IMR-90 (cell line): ENCODE results near the gene CRY2. TPM values are rescaled to one million over a fixed set of nuclear protein-coding genes. Genes with fewer than 3 reads are reported as not detected.

Experiments
- ATAC-seq: fragments of 200-7000 bp; cut with Tn5 transposase; 2 replicates; pipeline ENCODE4 v1.9.1; 2020; ENCODE audit warnings: low read depth, mild to moderate bottlenecking, moderate library complexity
- BruUV-seq: library from RNA; stranded (reverse); fragments of 400-500 nt; replicated peaks from 2 replicates; lab custom pipeline; 2021; lab: Mats Ljungman, UMichigan
- CTCF ChIA-PET: fragments of 300-600 bp; formaldehyde crosslinking; extraction: SDS; loops from one replicate; lab custom pipeline; 2021; ENCODE audit warnings: antibody characterized with exemption; lab: Yijun Ruan, JAX
- POLR2A ChIA-PET: fragments of 300-600 bp; sonication (Branson Sonifier 250); formaldehyde crosslinking; loops from one replicate; lab custom pipeline; 2022; ENCODE audit warnings: antibody characterized with exemption; ENCODE audit not compliant: unreplicated experiment; lab: Charles Lee
- DNase-seq: peaks from one replicate; pipeline ENCODE4 v3.0.0; 2013
- H2AFZ ChIP-seq: replicated peaks from 2 replicates; pipeline ENCODE3; 2013; ENCODE audit warnings: low read length, mild to moderate bottlenecking; ENCODE audit not compliant: poor library complexity
- H2AK5ac ChIP-seq: 2 replicates; pipeline ENCODE4 v1.6.1; 2013; ENCODE audit warnings: low read depth, low read length, inconsistent platforms
- H2AK9ac ChIP-seq: replicated peaks from 2 replicates; pipeline ENCODE3; 2013; ENCODE audit warnings: mild to moderate bottlenecking, low read depth, low read length, moderate library complexity; ENCODE audit not compliant: poor library complexity
- H2BK120ac ChIP-seq: 2 replicates; pipeline ENCODE4 v1.6.1; 2013; ENCODE audit warnings: low read depth, low read length, inconsistent platforms
- H2BK15ac ChIP-seq: 3 replicates; pipeline ENCODE4 v1.6.1; 2013; ENCODE audit warnings: low read depth, low read length, inconsistent platforms
- H2BK20ac ChIP-seq: 2 replicates; pipeline ENCODE4 v1.6.1; 2013; ENCODE audit warnings: low read depth, mild to moderate bottlenecking, inconsistent platforms, low read length, moderate library complexity
- H2BK5ac ChIP-seq: 2 replicates; pipeline ENCODE4 v1.6.1; 2013; ENCODE audit warnings: mild to moderate bottlenecking, low read depth, low read length, inconsistent platforms; ENCODE audit not compliant: poor library complexity, severe bottlenecking
- H3K14ac ChIP-seq: replicated peaks from 2 replicates; pipeline ENCODE4 v1.6.1; 2013; ENCODE audit warnings: low read depth, low read length, inconsistent platforms
- H3K18ac ChIP-seq: 2 replicates; pipeline ENCODE4 v1.6.1; 2013; ENCODE audit warnings: low read depth, low read length, control low read depth
- H3K23ac ChIP-seq: 2 replicates; pipeline ENCODE4 v1.6.1; 2013; ENCODE audit warnings: low read depth, low read length, inconsistent platforms
- H3K27ac ChIP-seq: 2 replicates; pipeline ENCODE4 v1.5.1; 2013; ENCODE audit warnings: mild to moderate bottlenecking, control low read depth, low read length; ENCODE audit not compliant: insufficient read depth
- H3K27me3 ChIP-seq: 2 replicates; pipeline ENCODE4 v1.6.1; 2013; ENCODE audit warnings: low read length; ENCODE audit not compliant: control insufficient read depth, insufficient read depth
- H3K36me3 ChIP-seq: 2 replicates; pipeline ENCODE4 v1.6.1; 2013; ENCODE audit warnings: low read length, mixed read lengths; ENCODE audit not compliant: control insufficient read depth, insufficient read depth
- H3K4ac ChIP-seq: 2 replicates; pipeline ENCODE4 v1.6.1; 2013; ENCODE audit warnings: low read depth, low read length, inconsistent platforms
- H3K4me1 ChIP-seq: 2 replicates; pipeline ENCODE4 v1.6.1; 2013; ENCODE audit warnings: low read length, mixed read lengths; ENCODE audit not compliant: control insufficient read depth, insufficient read depth
- H3K4me2 ChIP-seq: 2 replicates; pipeline ENCODE4 v1.6.1; 2013; ENCODE audit warnings: low read depth, mild to moderate bottlenecking, control low read depth, low read length, moderate library complexity
- H3K4me3 ChIP-seq: 2 replicates; pipeline ENCODE4 v1.5.1; 2013; ENCODE audit warnings: low read depth, mild to moderate bottlenecking, control low read depth, low read length, moderate library complexity; ENCODE audit not compliant: insufficient read depth
- H3K56ac ChIP-seq: 2 replicates; pipeline ENCODE4 v1.6.1; 2013; ENCODE audit warnings: low read length, inconsistent platforms; ENCODE audit not compliant: insufficient read depth; ENCODE audit errors: extremely low read depth
- H3K79me1 ChIP-seq, 2 experiments: 2 replicates each; pipeline ENCODE4 v1.6.1; 2013; ENCODE audit warnings: low read length in 2 of 2, inconsistent platforms in 1 of 2, low read depth in 1 of 2
- H3K9ac ChIP-seq: 2 replicates; pipeline ENCODE4 v1.6.1; 2013; ENCODE audit warnings: low read depth, low read length, control low read depth
- H3K9me1 ChIP-seq: 2 replicates; pipeline ENCODE4 v1.6.1; 2013; ENCODE audit warnings: low read length, inconsistent platforms; ENCODE audit not compliant: insufficient read depth
- H3K9me3 ChIP-seq: 2 replicates; pipeline ENCODE4 v1.6.1; 2013; ENCODE audit warnings: low read length; ENCODE audit not compliant: control insufficient read depth, insufficient read depth
- H4K20me1 ChIP-seq: 2 replicates; pipeline ENCODE4 v1.6.1; 2013; ENCODE audit warnings: low read length, inconsistent platforms; ENCODE audit not compliant: insufficient read depth
- H4K5ac ChIP-seq: 2 replicates; pipeline ENCODE4 v1.6.1; 2013; ENCODE audit warnings: mild to moderate bottlenecking, low read depth, low read length, control low read depth
- H4K8ac ChIP-seq, 2 experiments: 2 replicates each; pipeline ENCODE4 v1.6.1; 2013; ENCODE audit warnings: low read depth in 2 of 2, low read length in 2 of 2, control low read depth in 1 of 2, inconsistent platforms in 1 of 2
- H4K91ac ChIP-seq: 2 replicates; pipeline ENCODE4 v1.6.1; 2013; ENCODE audit warnings: low read depth, low read length, inconsistent platforms; ENCODE audit not compliant: insufficient read depth
- BHLHE40 ChIP-seq: fragments of 150-350 bp; IDR thresholded peaks from 2 replicates; pipeline ENCODE4 v1.6.1; 2016; ENCODE audit warnings: mild to moderate bottlenecking, low read depth, low read length
- CEBPB ChIP-seq: IDR thresholded peaks from 2 replicates; pipeline ENCODE4 v1.6.1; 2012; ENCODE audit warnings: low read depth, low read length, improper control_type of control experiment
- CHD1 ChIP-seq: IDR thresholded peaks from 2 replicates; pipeline ENCODE4 v1.6.1; 2012; ENCODE audit warnings: low read depth, low read length, improper control_type of control experiment
- ELK1 ChIP-seq: fragments of 150-350 bp; IDR thresholded peaks from 2 replicates; pipeline ENCODE4 v1.6.1; 2016; ENCODE audit warnings: low read depth, mild to moderate bottlenecking, low read length, moderate library complexity, borderline replicate concordance
- FOS ChIP-seq: fragments of 150-350 bp; IDR thresholded peaks from 2 replicates; pipeline ENCODE4 v1.6.1; 2016; ENCODE audit warnings: low read depth, low read length
- MAFK ChIP-seq: IDR thresholded peaks from 2 replicates; pipeline ENCODE4 v1.6.1; 2012; ENCODE audit warnings: low read depth, low read length, improper control_type of control experiment
- MAZ ChIP-seq: IDR thresholded peaks from 2 replicates; pipeline ENCODE4 v1.6.1; 2012; ENCODE audit warnings: low read depth, mild to moderate bottlenecking, low read length, improper control_type of control experiment, moderate library complexity, borderline replicate concordance
- MXI1 ChIP-seq: IDR thresholded peaks from 2 replicates; pipeline ENCODE4 v1.6.1; 2012; ENCODE audit warnings: low read depth, mild to moderate bottlenecking, low read length, moderate library complexity, borderline replicate concordance
- NFE2L2 ChIP-seq: fragments of 150-350 bp; IDR thresholded peaks from 2 replicates; pipeline ENCODE4 v1.6.1; 2016; ENCODE audit warnings: low read depth, mild to moderate bottlenecking, low read length
- POLR2A ChIP-seq: IDR thresholded peaks from 2 replicates; pipeline ENCODE4 v1.6.1; 2012; ENCODE audit warnings: mild to moderate bottlenecking, low read depth, low read length
- RAD21 ChIP-seq: IDR thresholded peaks from 2 replicates; pipeline ENCODE4 v1.6.1; 2012; ENCODE audit warnings: low read length, improper control_type of control experiment
- RCOR1 ChIP-seq: IDR thresholded peaks from 2 replicates; pipeline ENCODE4 v1.6.1; 2012; ENCODE audit warnings: mild to moderate bottlenecking, low read length, improper control_type of control experiment; ENCODE audit not compliant: insufficient replicate concordance
- RFX5 ChIP-seq: IDR thresholded peaks from 2 replicates; pipeline ENCODE4 v1.8.0; 2012; ENCODE audit warnings: low read depth, mild to moderate bottlenecking, low read length, moderate library complexity
- SMC3 ChIP-seq: fragments of 150-350 bp; IDR thresholded peaks from 2 replicates; pipeline ENCODE4 v1.6.1; 2016; ENCODE audit warnings: low read depth, mild to moderate bottlenecking, antibody characterized with exemption, low read length, moderate library complexity
- USF2 ChIP-seq: fragments of 150-350 bp; IDR thresholded peaks from 2 replicates; pipeline ENCODE4 v1.6.1; 2017; ENCODE audit warnings: mild to moderate bottlenecking, antibody characterized with exemption, low read length, low read depth
- WGBS, 2 experiments: methylation state at CpG; one replicate each; pipeline versions ENCODE4 v1.1.5 to v1.1.7; 2013; ENCODE audit warnings: missing lambda C conversion rate in 2 of 2; ENCODE audit not compliant: insufficient read length in 1 of 2; ENCODE audit errors: extremely low coverage in 2 of 2; 5-methylcytosine and 5-hydroxymethylcytosine counted together
- dilution Hi-C: fragments of 300-500 bp; cut with HindIII; formaldehyde crosslinking; loops from one replicate; pipeline ENCODE4 v1.14.3; 2018; ENCODE audit warnings: low sequenced_read_pairs; ENCODE audit not compliant: unreplicated experiment
- in situ Hi-C: fragments of 300-500 bp; cut with MboI; formaldehyde crosslinking; loops from 3 replicates; pipeline ENCODE4 v1.14.3; 2019; ENCODE audit warnings: low sequenced_read_pairs, inconsistent platforms, mixed read lengths
- intact Hi-C: fragments of 100-400 bp; cut with micrococcal nuclease; formaldehyde crosslinking; loops from 2 replicates; pipeline ENCODE4 v1.10.0; 2022
- polyA plus RNA-seq, 3 experiments: library from polyadenylated mRNA; depleted of rRNA; stranded (reverse); fragments of >200 nt; gene quantifications; 2 replicates each; pipeline ENCODE4 v1.2.3, GENCODE V29; 2012; ENCODE audit warnings: low replicate concordance in 1 of 3
- total RNA-seq: library from RNA; depleted of rRNA; stranded (reverse); fragments of >200 nt; gene quantifications from 2 replicates; pipeline ENCODE4 v1.2.3, GENCODE V29; 2012
- TF ChIP-seq, protein P1 (sequence below): conservative IDR thresholded peaks from 2 replicates; pipeline ENCODE4 v1.5.1; 2012; ENCODE audit warnings: mild to moderate bottlenecking, low read depth, low read length, improper control_type of control experiment

The CRY2 gene
- total and polyA plus RNA-seq, 2 of the 4 experiments (the other 2 are of a cell fraction), result 12.2 to 13.1 TPM

GRCh38 chr11:45926001-45926401 is 78.7 kb downstream of the CRY2 start:
- H2AFZ ChIP-seq, result no peak overlapping the region
- TF ChIP-seq FOS (no peak), CEBPB (no peak), MAFK (no peak), MAZ (no peak), RFX5 (no peak), BHLHE40 (no peak), ELK1 (no peak), MXI1 (no peak), SMC3 (no peak), CHD1 (no peak), RCOR1 (no peak), POLR2A (no peak), RAD21 (no peak), USF2 (no peak), NFE2L2 (no peak)
- TF ChIP-seq, protein P1, sequence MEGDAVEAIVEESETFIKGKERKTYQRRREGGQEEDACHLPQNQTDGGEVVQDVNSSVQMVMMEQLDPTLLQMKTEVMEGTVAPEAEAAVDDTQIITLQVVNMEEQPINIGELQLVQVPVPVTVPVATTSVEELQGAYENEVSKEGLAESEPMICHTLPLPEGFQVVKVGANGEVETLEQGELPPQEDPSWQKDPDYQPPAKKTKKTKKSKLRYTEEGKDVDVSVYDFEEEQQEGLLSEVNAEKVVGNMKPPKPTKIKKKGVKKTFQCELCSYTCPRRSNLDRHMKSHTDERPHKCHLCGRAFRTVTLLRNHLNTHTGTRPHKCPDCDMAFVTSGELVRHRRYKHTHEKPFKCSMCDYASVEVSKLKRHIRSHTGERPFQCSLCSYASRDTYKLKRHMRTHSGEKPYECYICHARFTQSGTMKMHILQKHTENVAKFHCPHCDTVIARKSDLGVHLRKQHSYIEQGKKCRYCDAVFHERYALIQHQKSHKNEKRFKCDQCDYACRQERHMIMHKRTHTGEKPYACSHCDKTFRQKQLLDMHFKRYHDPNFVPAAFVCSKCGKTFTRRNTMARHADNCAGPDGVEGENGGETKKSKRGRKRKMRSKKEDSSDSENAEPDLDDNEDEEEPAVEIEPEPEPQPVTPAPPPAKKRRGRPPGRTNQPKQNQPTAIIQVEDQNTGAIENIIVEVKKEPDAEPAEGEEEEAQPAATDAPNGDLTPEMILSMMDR, result no peak
- H4K91ac ChIP-seq, result no peak overlapping the region
- H2AK5ac ChIP-seq, result no peak overlapping the region
- H3K14ac ChIP-seq, result no peak overlapping the region
- no peak overlapping the region for H3K18ac ChIP-seq
- H2AK9ac ChIP-seq, result no peak overlapping the region
- peaks cover 4% of the 10 kb centered on the region; the same call in 1 of the 2 replicates for H3K36me3 ChIP-seq
- DNase-seq, result no peak
- H3K79me1 ChIP-seq, result no peaks in the 10 kb centered on the region
- H3K23ac ChIP-seq, result no peak overlapping the region
- H3K9me1 ChIP-seq, result no peaks in the 10 kb centered on the region
- H2BK120ac ChIP-seq, result no peak overlapping the region
- no peak overlapping the region for H3K4me3 ChIP-seq
- no peak overlapping the region for H2BK20ac ChIP-seq
- dilution Hi-C loops (no loop called here), in situ Hi-C loops (no loop called here), intact Hi-C loops (no loop called here)
- no peak overlapping the region for H4K8ac ChIP-seq
- H3K56ac ChIP-seq, result no peak overlapping the region
- no peak overlapping the region for H2BK5ac ChIP-seq
- H3K9me3 ChIP-seq, result no peaks in the 10 kb centered on the region
- peaks cover 46% of the 10 kb centered on the region for H3K27me3 ChIP-seq
- CTCF ChIA-PET, result no interaction called here
- H3K4me2 ChIP-seq, result no peak overlapping the region
- no peak overlapping the region for H3K27ac ChIP-seq
- no peak overlapping the region for H3K4ac ChIP-seq
- no TSS peak for BruUV-seq
- POLR2A ChIA-PET, result interaction anchor here (0.6 kb wide), 1 partner anchor 11 kb away, joined by 3 read pairs; no protein-coding TSS in a partner anchor
- H3K9ac ChIP-seq, result no peak overlapping the region
- no peaks in the 10 kb centered on the region; the same call in 1 of the 2 replicates for H3K4me1 ChIP-seq
- WGBS, 2 experiments, result 48% methylated on average over 4 of the region's 12 CpGs; no CpG with 5 or more reads in 1 of the 2 experiments
- ATAC-seq, result no peak
- no peak overlapping the region for H4K5ac ChIP-seq
- no peak overlapping the region for H2BK15ac ChIP-seq
- peaks cover 7% of the 10 kb centered on the region for H4K20me1 ChIP-seq
